WTC11 (cell line): ENCODE measurements around the gene NOP58. TPM values are rescaled to one million over a fixed set of nuclear protein-coding genes. Genes with fewer than 3 reads are reported as not detected.
A peak's percentile ranks its signal among the peaks of the same experiment; 100 is the strongest.

Experiments
- ATAC-seq: fragments of 200-7000 bp; cut with Tn5 transposase; 2 replicates; pipeline ENCODE4 v1.10.0; 2021; ENCODE audit warnings: mild to moderate bottlenecking, moderate library complexity
- CTCF ChIA-PET: fragments of 300-600 bp; sonication (Branson Sonifier 250); formaldehyde crosslinking; loops from one replicate; lab custom pipeline; 2021; ENCODE audit warnings: antibody characterized with exemption; lab: Charles Lee
- POLR2A ChIA-PET: fragments of 350-600 bp; sonication (Branson Sonifier 250); formaldehyde crosslinking; loops from one replicate; lab custom pipeline; 2021; ENCODE audit warnings: antibody characterized with exemption; lab: Charles Lee
- DNase-seq: peaks from one replicate; pipeline ENCODE4 v3.0.0; 2021; ENCODE audit warnings: low spot score
- H3K27ac Mint-ChIP-seq: 2 replicates; pipeline ENCODE4 v1.8.0; 2021; ENCODE audit warnings: mixed read lengths
- H3K27me3 Mint-ChIP-seq: 2 replicates; pipeline ENCODE4 v1.8.0; 2021; ENCODE audit warnings: low read depth, mild to moderate bottlenecking, moderate library complexity, mixed read lengths
- H3K36me3 Mint-ChIP-seq: 2 replicates; pipeline ENCODE4 v1.8.0; 2021; ENCODE audit warnings: mixed read lengths
- H3K4me1 Mint-ChIP-seq: 2 replicates; pipeline ENCODE4 v1.8.0; 2022; ENCODE audit warnings: mixed read lengths
- H3K4me3 Mint-ChIP-seq: 2 replicates; pipeline ENCODE4 v1.8.0; 2021; ENCODE audit warnings: mild to moderate bottlenecking, moderate library complexity, mixed read lengths
- H3K9me3 Mint-ChIP-seq: 2 replicates; pipeline ENCODE4 v1.8.0; 2021; ENCODE audit warnings: mixed read lengths
- AFF4 ChIP-seq: sonication (generic); formaldehyde crosslinking; IDR thresholded peaks from 2 replicates; pipeline ENCODE4 v1.8.1; 2023; ENCODE audit warnings: mild to moderate bottlenecking, missing genetic modification reagents, borderline replicate concordance
- ATF6 ChIP-seq: sonication (generic); formaldehyde crosslinking; IDR thresholded peaks from 2 replicates; pipeline ENCODE4 v1.8.1; 2023; ENCODE audit warnings: mild to moderate bottlenecking, missing genetic modification reagents
- CBFB ChIP-seq: sonication (generic); formaldehyde crosslinking; IDR thresholded peaks from 2 replicates; pipeline ENCODE4 v1.8.1; 2022; ENCODE audit warnings: mild to moderate bottlenecking, low read depth, missing genetic modification reagents
- CREB1 ChIP-seq: sonication (generic); formaldehyde crosslinking; IDR thresholded peaks from 2 replicates; pipeline ENCODE4 v1.8.0; 2023; ENCODE audit warnings: mild to moderate bottlenecking, missing genetic modification reagents
- CTCF ChIP-seq: fragments of 200-600 bp; IDR thresholded peaks from 2 replicates; pipeline ENCODE4 v1.8.0; 2022; ENCODE audit warnings: antibody characterized with exemption
- E2F5 ChIP-seq: sonication (generic); formaldehyde crosslinking; IDR thresholded peaks from 2 replicates; pipeline ENCODE4 v1.8.1; 2022; ENCODE audit warnings: mild to moderate bottlenecking, moderate library complexity, missing genetic modification reagents
- ETV6 ChIP-seq: sonication (generic); formaldehyde crosslinking; IDR thresholded peaks from 2 replicates; pipeline ENCODE4 v1.8.1; 2022; ENCODE audit warnings: mild to moderate bottlenecking, missing genetic modification reagents
- IRF1 ChIP-seq: sonication (generic); formaldehyde crosslinking; IDR thresholded peaks from 2 replicates; pipeline ENCODE4 v1.8.0; 2023; ENCODE audit warnings: missing genetic modification reagents
- KAT7 ChIP-seq: sonication (generic); formaldehyde crosslinking; IDR thresholded peaks from 2 replicates; pipeline ENCODE4 v1.8.1; 2023; ENCODE audit warnings: missing genetic modification reagents, mild to moderate bottlenecking, borderline replicate concordance
- MAX ChIP-seq: sonication (generic); formaldehyde crosslinking; IDR thresholded peaks from 2 replicates; pipeline ENCODE4 v1.8.0; 2022; ENCODE audit warnings: mild to moderate bottlenecking, missing genetic modification reagents
- MLX ChIP-seq: sonication (generic); formaldehyde crosslinking; IDR thresholded peaks from 2 replicates; pipeline ENCODE4 v1.8.1; 2023; ENCODE audit warnings: mild to moderate bottlenecking, missing genetic modification reagents, moderate library complexity
- NFATC4 ChIP-seq: fragments of 250-450 bp; sonication (Bioruptor Pico); IDR thresholded peaks from 2 replicates; pipeline ENCODE4 v1.9.0; 2021; ENCODE audit warnings: mild to moderate bottlenecking
- SOX15 ChIP-seq: fragments of 250-450 bp; sonication (Bioruptor Pico); IDR thresholded peaks from 2 replicates; pipeline ENCODE4 v1.9.0; 2021; ENCODE audit warnings: mild to moderate bottlenecking
- TCF7 ChIP-seq: sonication (generic); formaldehyde crosslinking; IDR thresholded peaks from 2 replicates; pipeline ENCODE4 v1.8.0; 2022; ENCODE audit warnings: mild to moderate bottlenecking, low read depth, missing genetic modification reagents, moderate library complexity
- ZBTB21 ChIP-seq: sonication (generic); formaldehyde crosslinking; IDR thresholded peaks from 2 replicates; pipeline ENCODE4 v1.8.1; 2023; ENCODE audit warnings: mild to moderate bottlenecking, missing genetic modification reagents, borderline replicate concordance
- ZBTB43 ChIP-seq: sonication (generic); formaldehyde crosslinking; IDR thresholded peaks from 2 replicates; pipeline ENCODE4 v1.8.1; 2023; ENCODE audit warnings: mild to moderate bottlenecking, missing genetic modification reagents
- ZNF138 ChIP-seq: sonication (generic); formaldehyde crosslinking; conservative IDR thresholded peaks from 2 replicates; pipeline ENCODE4 v1.8.1; 2022; ENCODE audit warnings: mild to moderate bottlenecking, moderate library complexity, missing genetic modification reagents
- total RNA-seq: library from RNA; stranded (reverse); gene quantifications from 3 replicates; pipeline ENCODE4 v1.2.3, GENCODE V29; 2021

NOP58 gene
- total RNA-seq, 1 experiment from 2014 or later, result 136 TPM

- Mint-ChIP-seq H3K4me1 (no peaks in the 10 kb centered on the region), H3K27me3 (no peaks in the 10 kb centered on the region), H3K36me3 (peaks cover 85% of the 10 kb centered on the region), H3K27ac (0 out of 2 replicates have a peak overlapping the region, but pooled peaks have one; percentile 32), H3K9me3 (no peaks in the 10 kb centered on the region), H3K4me3 (no peak overlapping the region)
- DNase-seq (no peak), ATAC-seq (no peak)
- TF ChIP-seq MAX (CRISPR knock-in tag), result no peak
- TF ChIP-seq SOX15, result no peak
- TF ChIP-seq E2F5 (CRISPR knock-in tag), result no peak
- no peak for TF ChIP-seq KAT7 (CRISPR knock-in tag)
- TF ChIP-seq ZNF138 (CRISPR knock-in tag), result no peak
- no peak for TF ChIP-seq NFATC4 (CRISPR knock-in tag)
- TF ChIP-seq CREB1 (CRISPR knock-in tag), result no peak
- TF ChIP-seq CTCF, result no peak
- TF ChIP-seq ZBTB43 (CRISPR knock-in tag), result no peak
- no peak for TF ChIP-seq ETV6 (CRISPR knock-in tag)
- no peak for TF ChIP-seq CBFB
- no peak for TF ChIP-seq IRF1
- no peak for TF ChIP-seq MLX (CRISPR knock-in tag)
- POLR2A ChIA-PET, result interaction anchor here (0.5 kb wide), 1 partner anchor 13 kb away, joined by 3 read pairs; no protein-coding TSS in a partner anchor
- CTCF ChIA-PET, result no interaction called here
Observed at GRCh38 chr2:202286595-202286994, 21.0 kb downstream of the NOP58 start.

GRCh38 chr2:202289394-202290204, 24.0 kb downstream of the NOP58 start:
- POLR2A ChIA-PET, result no interaction called here
- no peaks in the 10 kb centered on the region for H3K4me1 Mint-ChIP-seq
- no peaks in the 10 kb centered on the region for H3K27me3 Mint-ChIP-seq
- no peak overlapping the region for H3K27ac Mint-ChIP-seq
- no peak overlapping the region for H3K4me3 Mint-ChIP-seq
- TF ChIP-seq ETV6 (CRISPR knock-in tag) (no peak), ATF6 (CRISPR knock-in tag) (no peak), ZBTB21 (no peak), TCF7 (CRISPR knock-in tag) (no peak), AFF4 (CRISPR knock-in tag) (no peak)
- H3K36me3 Mint-ChIP-seq, result peaks cover 85% of the 10 kb centered on the region
- DNase-seq (no peak), ATAC-seq (no peak)
- CTCF ChIA-PET, result no interaction called here
- H3K9me3 Mint-ChIP-seq, result no peaks in the 10 kb centered on the region
